Gastrocnemius medialis (tissue), 4 donors: ENCODE measurements around the gene MS4A4E.

ENCODE experiments used
- POLR2A ChIP-seq, 2 donors: fragments of 450-650 bp; IDR thresholded peaks; one replicate each; pipeline ENCODE4 v1.6.1; 2017; ENCODE audit warnings: antibody characterized with exemption in 2 of 2, mild to moderate bottlenecking in 2 of 2, moderate library complexity in 2 of 2
- TF ChIP-seq, protein P1 (sequence below), 5 experiments: fragments of 450-650 bp in 3 of 5; fragments of 200-600 bp in 2 of 5; sonication (generic) in 2 of 5; IDR thresholded peaks in 4 of 5; conservative IDR thresholded peaks in 1 of 5; 1 replicate in 4 of 5; 2 replicates in 1 of 5; pipeline ENCODE4 v1.5.1; 2016 to 2019; ENCODE audit warnings: antibody characterized with exemption in 5 of 5, mild to moderate bottlenecking in 3 of 5, moderate library complexity in 3 of 5

DNA sequence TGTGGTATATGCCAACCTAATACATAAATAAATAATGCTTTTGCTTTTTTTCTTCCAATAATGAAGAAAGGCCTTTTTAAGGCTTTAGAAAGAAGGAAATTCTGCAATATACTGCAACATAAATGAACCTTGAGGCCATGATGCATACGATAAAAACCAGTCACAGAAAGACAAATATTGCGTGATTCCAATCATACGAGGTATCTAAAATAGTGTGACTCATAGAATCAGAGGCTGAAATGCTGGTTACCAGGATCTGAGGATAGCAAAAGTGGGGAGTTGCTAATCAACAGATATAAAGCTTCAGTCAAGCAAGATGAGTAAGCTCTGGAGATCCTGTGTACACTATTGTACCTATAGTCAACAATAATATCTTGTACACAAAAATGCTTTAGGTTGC lies 84.3 kb downstream of the MS4A4E start:
- TF ChIP-seq, protein P1, sequence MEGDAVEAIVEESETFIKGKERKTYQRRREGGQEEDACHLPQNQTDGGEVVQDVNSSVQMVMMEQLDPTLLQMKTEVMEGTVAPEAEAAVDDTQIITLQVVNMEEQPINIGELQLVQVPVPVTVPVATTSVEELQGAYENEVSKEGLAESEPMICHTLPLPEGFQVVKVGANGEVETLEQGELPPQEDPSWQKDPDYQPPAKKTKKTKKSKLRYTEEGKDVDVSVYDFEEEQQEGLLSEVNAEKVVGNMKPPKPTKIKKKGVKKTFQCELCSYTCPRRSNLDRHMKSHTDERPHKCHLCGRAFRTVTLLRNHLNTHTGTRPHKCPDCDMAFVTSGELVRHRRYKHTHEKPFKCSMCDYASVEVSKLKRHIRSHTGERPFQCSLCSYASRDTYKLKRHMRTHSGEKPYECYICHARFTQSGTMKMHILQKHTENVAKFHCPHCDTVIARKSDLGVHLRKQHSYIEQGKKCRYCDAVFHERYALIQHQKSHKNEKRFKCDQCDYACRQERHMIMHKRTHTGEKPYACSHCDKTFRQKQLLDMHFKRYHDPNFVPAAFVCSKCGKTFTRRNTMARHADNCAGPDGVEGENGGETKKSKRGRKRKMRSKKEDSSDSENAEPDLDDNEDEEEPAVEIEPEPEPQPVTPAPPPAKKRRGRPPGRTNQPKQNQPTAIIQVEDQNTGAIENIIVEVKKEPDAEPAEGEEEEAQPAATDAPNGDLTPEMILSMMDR (IDR thresholded peaks at IDR 0.05 in 4 of 5, conservative IDR thresholded peaks at IDR 0.05 in 1 of 5): no peak
- TF ChIP-seq POLR2A (IDR thresholded peaks at IDR 0.05): no peak
